Activated T-cell treated with anti-CD3 and anti-CD28 coated beads for 1 hour (primary cell): ENCODE measurements around the gene REPS2.
"Not testable (repeated sequence)": the region's sequence is repeated elsewhere in the genome, so short reads cannot be mapped to it uniquely, and the experiment has no call there.

ENCODE experiments used
- DNase-seq: peaks from one replicate; pipeline ENCODE4 v3.0.0-alpha.2; 2020; ENCODE audit warnings: low read depth

The REPS2 gene

DNA sequence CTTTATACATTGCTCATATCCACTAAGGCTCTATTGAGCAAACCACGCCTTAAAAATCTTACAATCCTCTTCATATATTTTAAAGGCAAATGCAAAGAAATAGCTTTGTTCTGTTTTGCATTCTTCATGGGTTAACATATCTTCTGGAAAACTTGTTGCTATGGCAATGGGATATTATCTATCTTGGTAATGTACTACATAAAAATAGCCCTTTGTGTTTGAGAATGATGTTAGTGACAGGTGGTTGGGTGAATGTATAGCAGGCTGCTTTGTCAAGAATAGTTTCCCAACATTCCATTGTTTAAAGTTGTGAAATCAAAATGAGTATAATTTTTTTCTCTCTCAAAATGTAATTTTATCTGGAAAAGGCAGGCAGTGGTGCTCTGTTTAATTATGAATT, 16.8 kb downstream of the REPS2 start:
- no peak for DNase-seq

DNA sequence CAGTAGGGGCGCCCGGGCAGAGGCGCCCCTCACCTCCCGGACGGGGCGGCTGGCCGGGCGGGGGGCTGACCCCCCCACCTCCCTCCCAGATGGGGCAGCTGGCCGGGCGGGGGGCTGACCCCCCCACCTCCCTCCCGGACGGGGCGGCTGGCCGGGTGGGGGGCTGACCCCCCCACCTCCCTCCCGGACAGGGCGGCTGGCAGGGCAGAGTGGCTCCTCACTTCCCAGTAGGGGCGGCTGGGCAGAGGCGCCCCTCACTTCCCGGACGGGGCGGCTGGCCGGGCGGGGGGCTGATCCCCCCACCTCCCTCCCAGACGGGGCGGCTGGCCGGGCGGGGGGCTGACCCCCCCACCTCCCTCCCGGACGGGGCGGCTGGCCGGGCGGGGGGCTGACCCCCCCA, 18.5 kb downstream of the REPS2 start:
- DNase-seq, result not testable (repeated sequence)

DNA sequence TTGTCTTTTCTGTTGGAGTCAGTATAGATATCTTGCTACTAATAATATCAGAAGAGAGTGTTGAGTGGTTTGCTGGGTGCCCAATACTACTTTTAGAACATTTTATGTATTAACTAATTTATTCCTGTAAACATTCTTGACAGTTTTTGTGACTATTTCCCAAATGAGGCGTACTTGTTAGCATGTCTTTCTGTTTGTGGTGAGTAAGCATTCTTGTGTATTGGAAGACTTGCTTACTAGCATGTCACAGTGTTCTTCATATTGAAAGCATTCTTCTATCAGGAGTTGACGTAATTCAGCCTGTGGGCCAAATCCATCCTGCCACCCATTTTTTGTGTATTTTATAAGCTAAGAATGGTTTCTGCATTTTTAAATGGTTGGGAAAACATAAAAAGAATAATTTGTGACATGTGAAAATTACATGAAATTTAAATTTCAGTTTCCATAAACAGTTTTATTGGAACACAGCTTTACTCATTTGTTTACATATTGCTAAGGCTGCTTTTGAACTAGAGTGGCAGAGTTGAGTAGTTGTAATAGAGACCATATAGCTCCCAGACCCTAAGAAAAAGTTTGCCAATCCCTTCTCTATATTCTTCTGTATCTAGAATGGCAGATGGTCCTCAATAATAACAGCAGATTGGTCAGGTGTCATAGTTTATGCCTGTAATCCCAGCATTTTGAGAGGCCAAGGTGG, 20.4 kb downstream of the REPS2 start:
- no peak for DNase-seq

DNA sequence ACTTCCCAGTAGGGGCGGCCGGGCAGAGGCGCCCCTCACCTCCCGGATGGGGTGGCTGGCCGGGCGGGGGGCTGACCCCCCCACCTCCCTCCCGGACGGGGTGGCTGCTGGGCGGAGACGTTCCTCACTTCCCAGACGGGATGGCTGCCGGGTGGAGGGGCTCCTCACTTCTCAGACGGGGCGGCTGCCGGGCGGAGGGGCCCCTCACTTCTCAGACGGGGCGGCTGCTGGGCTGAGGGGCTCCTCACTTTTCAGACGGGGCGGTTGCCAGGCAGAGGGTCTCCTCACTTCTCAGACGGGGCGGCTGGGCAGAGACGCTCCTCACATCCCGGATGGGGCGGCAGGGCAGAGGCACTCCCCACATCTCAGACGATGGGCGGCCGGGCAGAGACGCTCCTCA, 22.3 kb downstream of the REPS2 start:
- not testable (repeated sequence) for DNase-seq

DNA sequence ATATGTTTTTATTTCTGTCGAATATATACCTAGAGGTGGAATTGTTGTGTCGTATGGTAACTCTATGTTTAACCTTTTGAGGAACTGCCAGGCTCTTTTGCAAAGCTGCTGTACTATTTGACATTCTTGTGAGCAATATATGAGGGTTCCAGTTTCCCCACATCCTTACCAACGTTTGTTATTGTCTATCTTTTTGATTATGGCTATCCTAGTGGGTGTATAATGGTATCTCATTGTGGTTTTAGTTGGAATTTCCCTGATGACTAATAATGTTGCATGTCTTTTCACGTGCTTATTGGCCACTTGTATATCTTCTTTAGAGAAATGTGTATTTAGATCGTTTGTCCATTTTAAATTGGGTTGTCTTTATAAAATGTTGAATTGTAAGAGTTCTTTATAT, 24.5 kb downstream of the REPS2 start:
- DNase-seq, result no peak

DNA sequence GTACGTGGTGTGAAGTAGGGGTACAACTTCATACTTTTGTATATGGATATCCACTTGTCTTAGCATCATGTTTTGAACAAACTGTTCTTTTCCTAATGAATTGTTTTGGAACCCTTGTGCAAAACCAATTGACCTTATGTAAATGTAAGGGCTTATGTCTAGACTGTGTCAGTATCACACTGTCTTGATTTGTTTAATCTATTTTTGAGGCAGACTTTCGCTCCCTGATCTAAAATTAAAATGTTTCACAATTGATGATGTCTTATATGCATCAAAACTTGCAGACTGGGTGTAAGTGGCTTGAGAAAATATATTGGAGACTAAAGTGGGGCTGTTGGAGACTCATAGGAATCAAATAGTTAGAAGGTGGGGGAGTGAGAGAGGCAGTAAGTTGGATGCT, 25.2 kb downstream of the REPS2 start:
- no peak for DNase-seq

DNA sequence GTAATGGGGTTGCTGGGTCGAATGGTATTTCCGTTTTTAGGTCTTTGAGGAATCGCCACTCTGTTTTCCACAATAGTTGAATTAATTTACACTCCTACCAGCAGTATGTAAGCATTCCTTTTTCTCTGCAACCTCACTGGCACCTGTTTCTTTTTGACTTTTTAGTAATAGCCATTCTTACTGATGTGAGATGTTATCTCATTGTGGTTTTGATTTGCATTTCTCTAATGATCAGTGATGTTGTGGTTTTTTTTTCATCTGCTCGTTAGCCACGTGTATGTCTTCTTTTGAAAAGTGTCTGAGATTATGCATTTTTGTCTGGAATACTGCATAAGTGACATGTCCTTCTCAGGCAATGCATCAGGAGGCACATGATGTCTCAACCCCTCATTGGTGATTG, 28.8 kb downstream of the REPS2 start:
- DNase-seq, result no peak

DNA sequence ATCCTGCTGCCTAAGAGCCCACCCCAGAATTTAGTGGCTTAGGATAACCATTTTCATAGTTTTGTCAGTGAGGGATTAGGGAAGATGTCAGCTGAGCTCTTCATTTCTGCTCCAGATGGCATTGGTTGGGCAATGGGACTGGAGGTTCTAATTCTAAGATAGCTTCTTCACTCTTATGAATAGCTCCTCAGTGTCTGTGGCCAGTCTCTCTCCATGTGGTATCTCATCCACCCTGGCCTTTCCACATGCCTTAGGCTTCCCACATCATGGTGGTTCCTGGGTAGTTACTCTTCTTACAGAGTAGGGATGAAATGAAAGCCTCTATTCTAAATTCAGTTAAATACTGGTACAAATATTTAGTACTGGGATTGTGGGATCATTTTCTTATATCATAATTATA, 31.3 kb downstream of the REPS2 start:
- DNase-seq, result no peak

DNA sequence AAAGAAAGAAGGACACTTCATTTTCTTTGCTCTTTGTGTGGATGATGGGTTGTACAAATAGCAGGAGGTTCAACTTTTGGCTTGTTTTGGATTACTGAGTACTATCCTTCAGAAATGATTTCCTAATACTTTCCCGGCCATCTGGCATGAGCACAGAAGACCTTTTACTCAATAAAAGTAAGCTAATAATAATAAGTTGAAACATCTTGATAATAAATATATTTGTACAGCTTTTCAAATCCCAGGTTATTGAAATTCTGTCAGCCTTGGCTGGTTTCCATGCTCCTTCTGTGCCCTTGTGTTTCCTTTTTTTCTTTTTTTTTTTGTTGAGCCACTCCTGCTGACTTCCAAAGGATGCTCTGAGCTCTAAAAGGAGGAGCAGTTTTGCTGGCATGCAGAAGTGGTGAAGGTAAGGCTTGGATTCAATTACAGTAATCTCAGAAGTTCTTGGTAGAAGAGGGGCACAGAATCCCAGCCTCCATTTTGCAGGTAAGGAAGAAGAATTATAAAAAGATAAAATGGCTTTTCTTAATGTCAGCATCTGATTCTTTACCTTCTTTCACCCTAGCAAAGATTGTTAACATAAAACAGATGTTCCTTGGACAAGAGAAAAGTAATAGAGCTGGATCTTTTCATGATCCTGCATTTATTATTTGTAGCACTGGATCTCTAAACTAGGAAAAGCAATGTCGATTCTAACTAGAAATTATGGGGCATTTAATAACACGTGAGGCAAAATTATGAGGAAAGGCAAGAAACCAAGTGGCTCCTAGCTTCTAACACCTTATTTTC, 31.9 kb downstream of the REPS2 start:
- DNase-seq, result no peak

DNA sequence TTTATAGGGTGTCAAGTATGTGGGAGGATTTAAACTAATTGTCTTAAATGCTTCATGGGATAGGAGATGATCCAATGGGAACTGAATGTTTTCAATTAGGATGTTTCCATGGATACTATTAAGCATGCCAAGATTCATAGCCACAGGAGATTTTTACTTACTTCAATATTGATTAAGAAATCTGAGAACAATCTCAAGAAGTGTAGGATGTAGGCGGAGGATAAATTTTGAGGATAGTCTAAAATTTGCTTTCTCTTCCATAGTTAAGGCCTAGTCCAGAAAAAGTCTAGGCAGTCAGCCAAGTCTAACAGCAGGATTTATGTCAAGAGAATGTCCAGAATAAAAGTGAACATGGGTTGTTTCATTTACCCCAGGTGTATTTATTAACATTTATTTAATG, 32.8 kb downstream of the REPS2 start:
- DNase-seq, result no peak

DNA sequence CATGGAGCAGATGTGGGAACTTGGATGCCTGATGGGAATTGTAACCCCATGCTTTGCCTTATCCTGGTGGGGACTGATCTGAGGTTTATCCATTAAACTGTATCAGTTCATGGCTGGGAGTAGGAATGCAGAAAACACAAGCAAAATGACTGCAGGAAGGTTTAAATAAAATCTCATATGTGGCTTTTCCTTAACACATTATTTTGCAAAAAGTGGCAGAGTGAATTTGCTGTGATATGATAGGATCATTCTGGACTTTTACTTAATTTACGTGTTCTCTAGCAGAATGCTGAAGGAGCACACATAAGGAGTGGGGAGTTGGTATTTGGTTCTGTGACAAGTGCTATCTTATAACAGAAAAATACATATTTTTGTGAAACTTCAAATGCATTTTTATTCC, 34.8 kb downstream of the REPS2 start:
- DNase-seq, result no peak

DNA sequence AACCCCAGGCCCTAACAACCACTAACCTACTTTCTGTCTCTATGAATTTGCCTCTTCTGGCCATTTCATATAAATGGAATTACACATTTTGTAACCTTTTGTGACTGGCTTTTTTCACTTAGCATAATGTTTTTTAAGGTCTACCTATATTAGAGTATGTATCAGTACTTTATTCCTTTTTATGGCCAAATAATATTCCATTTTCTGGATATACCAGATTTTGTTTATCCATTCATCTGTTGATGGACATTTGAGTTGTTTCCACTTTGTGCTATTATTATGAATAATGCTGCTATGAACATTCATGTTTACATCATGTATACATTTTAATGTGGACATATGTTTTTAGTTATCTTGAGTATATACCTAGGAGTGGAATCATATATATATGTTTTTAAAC, 35.5 kb downstream of the REPS2 start:
- no peak for DNase-seq

DNA sequence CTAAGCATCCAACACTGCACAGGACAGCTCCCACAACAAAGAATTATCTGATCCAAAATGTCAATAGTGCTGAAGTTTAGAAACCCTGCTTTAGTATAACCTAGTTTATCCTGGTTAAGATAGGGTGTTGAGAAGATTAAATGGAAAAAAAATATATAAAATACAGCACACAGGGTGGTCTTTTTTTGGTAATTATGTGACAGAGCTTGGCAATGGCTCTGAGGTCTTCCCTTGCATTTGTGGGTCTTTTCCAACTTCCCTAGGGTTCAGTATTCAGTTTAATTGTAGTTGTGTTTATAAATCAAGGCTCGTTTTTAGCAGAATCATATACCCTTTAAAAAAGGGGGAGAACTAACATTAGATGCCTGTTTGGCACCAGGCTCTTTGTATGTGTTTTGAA, 36.6 kb downstream of the REPS2 start:
- no peak for DNase-seq

DNA sequence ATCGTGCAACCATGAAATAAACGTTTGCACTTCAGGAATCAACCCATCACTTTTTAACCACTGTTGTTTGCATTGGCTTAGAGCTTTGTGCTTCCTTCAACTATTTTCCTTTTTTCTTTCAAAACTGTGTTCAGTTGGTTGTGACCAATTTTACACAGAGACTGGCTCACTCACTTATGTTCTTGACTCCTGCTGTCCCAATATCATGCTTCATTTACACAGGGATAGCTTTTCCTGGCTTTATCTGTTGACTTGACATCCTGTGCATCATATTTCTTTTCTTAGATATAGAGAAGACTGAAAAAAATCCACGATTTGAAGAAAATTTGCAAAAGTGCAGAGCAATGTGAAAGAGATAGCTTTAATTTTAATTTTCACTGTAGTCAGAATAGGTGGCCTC, 38.8 kb downstream of the REPS2 start:
- DNase-seq, result no peak

DNA sequence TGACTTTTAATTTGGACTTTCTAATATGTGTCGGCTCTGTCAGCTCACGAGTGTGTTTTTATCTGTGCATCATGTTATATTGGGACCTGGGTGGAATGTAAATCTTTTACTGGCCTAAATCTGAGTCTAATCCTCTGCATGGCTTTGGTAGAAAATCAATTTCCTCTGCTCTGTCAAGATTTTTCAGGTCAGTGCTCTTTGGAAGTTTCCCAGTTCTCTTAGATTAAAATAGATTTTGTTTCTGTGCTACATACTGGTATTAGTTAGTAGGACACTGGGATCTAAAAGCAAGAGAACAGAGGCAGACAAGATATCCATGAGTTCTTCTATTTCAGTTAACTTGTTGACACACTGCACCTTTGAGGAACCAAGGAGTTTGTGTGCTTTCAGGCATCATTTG, 39.7 kb downstream of the REPS2 start:
- no peak for DNase-seq

DNA sequence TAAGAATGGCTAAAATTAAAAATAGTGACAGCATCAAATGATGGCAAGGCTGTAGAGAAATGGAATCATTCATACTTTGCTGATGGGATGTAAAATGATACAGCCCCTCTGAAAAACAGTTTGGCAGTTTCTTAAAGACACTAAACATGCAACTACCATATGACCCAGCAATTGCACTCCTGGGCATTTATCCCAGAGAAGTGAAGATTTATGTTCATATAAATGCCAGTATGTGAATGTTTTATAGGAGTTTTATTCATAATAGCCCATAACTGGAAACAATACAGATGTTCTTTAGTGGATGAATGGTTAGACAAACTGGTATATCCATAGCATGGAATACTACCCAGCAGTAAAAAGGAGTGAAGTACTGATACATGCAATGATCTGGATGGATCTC, 43.3 kb downstream of the REPS2 start:
- no peak for DNase-seq

DNA sequence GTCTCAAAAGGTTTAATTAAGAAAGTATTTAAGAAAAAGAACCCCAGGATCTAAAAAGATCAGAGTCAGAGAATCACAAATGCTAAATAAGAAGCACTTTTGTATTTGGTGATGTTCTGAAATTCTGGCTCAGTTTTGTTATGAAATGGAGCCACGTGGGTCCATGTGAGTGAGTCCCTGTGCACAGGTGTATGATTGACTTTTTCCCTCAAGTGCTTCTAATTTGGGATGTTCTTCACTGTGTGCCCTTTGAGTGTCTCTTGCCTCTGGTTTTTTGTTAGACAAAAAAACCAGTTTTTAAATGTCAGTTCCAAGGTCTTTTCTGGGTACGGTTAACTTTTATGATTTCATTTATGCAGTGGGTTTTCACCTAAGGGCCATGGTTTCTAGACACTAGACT, 44.4 kb downstream of the REPS2 start:
- no peak for DNase-seq

DNA sequence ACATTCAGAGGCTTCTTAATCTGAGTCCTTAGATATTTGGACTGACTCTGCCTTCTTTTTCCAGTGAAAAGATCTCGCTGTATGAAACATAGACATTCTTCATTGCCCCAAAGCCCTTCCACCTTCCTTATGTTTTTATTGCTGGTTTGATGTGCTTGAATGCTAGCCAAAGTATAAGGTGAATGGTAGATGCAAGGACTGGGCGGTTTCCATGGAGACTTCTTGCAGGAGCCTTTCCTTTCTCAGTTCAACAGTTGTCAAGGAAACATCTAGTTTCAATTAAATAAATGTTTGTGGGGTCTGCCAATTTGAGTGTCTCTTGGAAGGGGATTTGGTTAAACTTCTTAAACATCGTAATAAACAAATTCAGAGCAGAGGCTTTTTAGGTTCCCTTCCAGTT, 46.0 kb downstream of the REPS2 start:
- DNase-seq, result no peak

DNA sequence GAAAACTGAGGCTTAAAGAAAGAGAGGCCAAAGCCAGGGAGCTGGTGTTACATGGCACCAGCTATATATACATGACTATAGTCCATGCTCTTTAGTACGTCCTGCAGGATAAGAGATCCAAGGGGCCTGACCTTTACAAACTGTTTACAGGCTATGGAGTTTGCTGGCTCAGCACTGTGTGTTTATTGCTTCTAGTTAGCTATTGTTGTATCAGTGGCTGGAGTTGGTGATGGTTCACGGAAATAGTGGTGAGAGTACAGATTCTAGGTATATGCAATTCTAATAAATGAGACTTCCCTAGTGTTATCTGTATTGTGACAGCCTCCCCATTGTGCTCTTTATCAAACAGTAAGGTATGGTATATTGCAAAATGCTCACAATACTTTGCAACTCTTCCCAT, 46.5 kb downstream of the REPS2 start:
- no peak for DNase-seq

DNA sequence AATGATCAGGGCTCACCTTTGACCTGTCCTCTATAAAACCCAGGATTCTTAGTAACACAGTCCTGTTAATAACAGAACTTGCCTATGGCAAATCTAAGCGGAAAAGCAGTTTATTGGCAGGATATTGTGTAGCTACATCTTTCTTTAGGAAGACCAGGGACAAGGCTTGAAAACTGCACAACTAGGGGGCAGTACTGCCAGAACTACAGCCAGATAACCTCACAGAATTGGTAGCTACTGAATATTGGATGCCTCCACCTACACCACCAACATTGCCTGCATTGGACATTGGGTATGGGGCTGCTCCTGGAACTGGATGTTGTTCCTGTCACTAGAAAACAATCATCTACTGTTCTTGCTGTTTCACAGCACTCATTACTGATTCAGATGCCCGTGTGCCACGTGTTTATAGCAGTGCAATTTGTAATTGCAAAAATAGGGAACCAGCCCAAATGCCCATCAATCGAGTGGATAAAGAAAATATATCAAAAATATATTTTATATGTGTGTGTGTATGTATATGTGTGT, 47.4 kb downstream of the REPS2 start:
- no peak for DNase-seq

DNA sequence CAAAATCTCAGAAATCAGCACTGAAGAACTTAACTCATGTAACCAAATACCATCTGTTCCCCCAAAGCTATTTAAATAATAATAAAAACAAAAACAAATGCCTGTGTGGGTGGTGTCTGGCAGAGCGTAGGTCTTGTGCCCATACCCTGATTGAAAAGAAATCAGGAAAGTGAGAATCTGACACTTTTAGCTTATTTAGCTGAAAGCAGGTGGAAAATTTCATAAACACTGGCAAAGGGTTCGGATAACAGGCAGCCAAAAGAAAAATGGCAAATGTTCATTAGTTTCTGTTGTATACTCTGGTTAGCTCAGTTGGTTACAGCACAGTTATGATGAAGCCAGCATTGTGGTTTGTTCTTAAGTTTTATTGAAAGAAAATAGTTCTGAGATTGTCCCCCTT, 48.3 kb downstream of the REPS2 start:
- no peak for DNase-seq

DNA sequence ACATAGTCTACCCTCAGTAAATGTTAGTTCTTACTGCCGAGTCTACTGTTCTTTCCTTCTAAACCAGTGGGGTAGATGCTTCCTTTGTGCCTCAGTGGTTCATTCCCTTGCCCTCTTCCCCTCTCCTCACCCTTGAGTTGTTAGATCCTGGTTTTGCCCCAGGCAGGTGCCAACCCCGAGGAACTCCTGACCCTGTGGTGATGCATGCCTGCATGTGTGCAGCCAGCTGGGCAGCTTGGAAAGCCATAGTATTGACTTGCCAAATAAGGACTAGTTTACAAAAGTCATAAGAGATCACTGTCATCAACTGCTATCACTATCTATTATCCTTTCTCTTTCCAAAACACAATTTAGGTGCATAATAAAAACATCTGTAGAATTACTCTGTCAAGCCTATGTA, 50.9 kb downstream of the REPS2 start:
- no peak for DNase-seq

DNA sequence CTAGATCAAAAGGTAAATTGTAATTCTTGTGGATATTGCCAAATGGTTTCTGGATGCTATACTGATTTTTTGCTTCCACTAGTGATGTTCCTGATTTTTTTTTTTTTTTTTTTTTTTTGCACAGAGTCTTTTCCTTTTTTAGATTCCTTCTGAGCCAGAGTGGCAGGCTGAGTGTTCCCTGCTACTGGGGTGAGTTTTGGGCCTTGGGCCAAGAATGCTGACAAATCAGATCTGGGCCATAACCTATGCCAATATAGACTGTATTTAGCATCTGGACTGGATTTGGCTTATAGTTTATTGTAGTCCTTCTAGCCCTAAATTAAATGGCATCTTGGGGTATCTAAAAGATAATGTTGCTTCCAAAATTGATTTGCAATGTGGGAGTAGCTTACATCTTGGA, 52.8 kb downstream of the REPS2 start:
- DNase-seq, result no peak

DNA sequence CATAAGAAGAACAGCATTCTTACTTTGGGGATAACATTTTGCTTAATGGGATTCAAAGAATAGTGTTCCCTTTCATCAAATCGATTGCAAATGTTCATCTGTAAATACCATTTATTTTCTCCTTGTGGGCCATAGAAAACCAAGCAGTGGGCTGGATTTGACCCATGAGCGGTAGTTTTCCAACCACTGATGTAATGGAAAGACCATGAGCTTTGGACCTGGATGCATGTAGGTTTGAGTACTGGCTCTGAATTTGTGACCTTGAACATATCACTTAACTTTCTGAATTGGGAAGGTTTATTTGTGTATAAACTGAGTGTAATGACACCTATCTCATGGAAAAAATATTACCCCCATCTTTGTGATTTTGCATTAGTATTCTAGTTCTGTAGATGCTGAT, 54.3 kb downstream of the REPS2 start:
- DNase-seq, result no peak
